A172 (cell line): ENCODE results near the gene PTGER1. TPM values are rescaled to one million over a fixed set of nuclear protein-coding genes. Genes with fewer than 3 reads are reported as not detected.

Source experiments
- DNase-seq: peaks from one replicate; pipeline ENCODE4 v3.0.0-alpha.2; 2015; ENCODE audit warnings: low spot score
- total RNA-seq: library from RNA; depleted of rRNA; stranded (reverse); fragments of >200 nt; shearing (Covaris generic); gene quantifications from 2 replicates; pipeline ENCODE4 v1.2.3, GENCODE V29; 2014

The PTGER1 gene
- total RNA-seq, 1 experiment from 2014 or later, result not detected

DNA sequence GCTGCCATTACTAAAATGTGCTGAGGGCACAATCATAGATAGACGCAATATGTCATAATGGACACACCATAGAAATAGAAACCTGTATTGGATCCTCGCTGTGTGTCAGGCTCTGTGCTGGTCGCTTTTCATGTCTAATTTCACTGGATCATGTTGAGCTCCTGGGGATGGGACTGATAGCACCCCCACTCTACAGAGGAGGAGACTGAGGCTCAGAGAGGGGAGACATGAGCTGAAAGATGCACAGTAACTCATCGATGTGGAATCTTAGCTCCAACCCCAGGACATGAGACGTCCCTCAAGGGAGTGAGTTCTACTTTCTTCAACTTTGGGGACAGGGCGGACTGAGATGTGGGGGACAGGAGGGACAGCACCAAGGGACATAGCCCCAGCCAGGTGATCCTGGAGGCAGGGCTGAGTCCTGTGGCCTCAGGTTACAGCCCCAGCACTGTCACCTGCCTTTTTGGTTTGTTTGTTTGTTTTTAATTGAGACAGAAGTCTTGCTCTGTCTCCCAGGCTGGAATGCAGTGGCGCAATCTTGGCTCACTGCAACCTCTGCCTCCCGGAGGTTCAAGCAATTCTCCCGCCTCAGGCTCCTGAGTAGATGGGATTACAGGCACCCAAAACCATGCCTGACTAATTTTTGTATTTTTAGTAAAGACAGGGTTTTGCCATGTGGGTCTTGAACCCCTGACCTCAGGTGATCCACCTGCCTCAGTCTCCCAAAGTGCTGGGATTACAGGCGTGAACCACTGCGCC, 27.4 kb upstream of the PTGER1 start:
- DNase-seq, result no peak

DNA sequence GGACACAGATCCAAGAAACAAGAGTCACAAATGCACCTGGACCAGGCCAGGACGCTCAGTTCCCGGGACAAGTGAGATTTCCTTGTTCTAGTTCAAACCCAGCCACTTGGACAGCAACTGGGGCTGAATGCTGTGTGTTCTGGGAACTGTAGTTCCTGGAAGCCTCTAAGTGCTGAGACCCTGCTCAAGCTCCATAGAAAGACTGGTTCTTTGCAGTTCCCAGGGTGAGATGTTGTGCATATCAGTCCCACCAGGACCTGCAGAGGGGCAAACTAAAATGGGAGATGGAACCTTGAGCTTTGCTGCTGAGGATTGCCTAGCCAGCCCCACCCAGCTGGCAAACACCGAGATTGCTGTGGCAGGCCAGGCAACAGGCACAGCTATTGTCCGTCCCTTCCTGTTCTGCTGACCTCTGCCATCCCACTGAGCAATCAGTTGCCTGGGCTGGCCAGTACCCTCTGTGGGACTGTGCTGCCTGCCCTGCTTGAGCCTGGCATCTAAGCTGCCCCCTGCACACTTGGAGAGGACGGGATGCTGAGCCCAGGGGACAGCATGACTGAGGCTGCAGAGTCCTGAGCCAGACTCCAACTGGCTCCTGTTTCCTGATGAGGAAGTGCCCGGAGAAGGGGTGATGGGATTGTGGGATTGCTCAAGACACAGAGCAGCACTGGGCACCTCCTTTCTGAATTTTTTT, 22.2 kb upstream of the PTGER1 start:
- DNase-seq, result no peak

DNA sequence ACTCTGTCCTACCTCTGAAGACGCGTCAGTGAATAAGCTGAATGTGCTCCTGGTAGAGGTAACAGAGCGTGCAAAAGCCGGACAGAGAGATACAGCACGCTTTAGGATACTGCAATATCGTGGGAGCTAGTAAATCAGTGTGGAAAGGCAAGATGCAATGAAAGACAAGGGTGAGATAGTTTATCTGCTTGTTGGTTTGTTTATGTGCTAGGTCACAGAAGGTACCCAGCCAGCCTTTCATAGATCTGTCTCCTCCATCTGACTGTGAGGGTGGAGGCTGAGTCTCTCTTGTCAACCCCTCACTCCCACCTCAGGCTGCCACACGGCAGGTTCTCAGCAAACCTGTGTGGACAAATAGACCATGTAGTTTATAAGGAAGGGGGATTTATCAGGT, 21.7 kb upstream of the PTGER1 start:
- no peak for DNase-seq

DNA sequence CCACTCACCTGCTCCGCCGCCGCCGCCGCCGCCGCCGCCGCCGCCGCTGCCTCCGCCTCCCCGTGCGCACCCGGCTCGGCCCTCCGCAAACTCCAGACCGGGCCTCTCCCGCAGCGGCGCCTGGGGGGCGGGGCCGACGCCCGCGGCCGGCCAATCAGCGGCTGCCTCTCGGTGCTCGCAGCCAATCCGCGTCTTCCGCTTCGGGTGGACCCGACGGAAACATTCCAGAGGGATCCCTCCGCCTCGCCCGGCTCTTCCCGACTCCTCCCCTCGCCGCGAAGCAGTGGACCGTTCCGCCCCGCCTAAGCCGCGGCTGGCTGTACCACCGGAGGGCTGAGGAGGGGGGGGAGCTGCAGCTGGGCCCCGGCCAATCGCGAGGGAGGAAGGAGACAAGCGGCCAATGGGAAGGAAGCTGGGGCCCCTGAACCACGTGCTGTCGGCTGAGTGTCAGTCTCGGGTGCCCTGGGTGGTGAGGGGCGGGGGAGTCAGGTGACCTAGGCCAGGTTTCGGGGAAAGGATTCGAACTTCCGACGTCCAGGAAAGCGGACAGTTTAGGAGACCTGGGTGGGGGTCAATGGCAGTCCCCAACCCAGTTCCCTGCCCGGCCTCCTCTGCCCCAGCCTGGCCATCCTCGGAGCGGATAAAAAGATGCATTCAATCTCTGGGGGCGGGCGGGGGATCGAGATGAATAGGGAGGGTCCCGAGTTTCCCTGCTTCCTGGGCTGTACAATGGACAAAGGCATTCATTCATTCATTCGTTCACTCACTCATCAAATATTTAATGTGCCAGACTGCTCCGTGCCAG, 21.1 kb upstream of the PTGER1 start, which contains the start of gene GIPC1:
Gene GIPC1 (minus strand): TSS at position 99 of the 805 bp plus-strand sequence. CDS start 13,151 bp downstream, outside the sequence.
- DNase-seq, result peak; percentile 97

DNA sequence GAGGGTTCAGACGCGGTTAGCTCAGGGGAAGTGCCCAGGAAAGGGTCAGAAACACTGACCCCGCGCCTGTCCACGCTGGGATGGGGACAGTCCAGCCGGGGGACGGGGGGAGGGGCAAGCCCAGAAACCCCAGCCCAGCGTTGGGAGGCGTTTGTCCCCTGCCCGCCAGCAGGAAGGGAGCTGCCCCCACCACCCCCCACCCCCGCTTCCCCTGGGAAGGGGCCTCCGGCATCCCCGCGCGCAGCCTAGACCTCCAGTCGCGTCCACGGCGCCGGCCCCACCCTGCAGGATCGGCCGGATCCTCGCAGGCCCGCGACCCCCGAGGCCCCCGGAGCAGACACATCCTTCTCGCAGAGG, 20.5 kb upstream of the PTGER1 start:
- no peak for DNase-seq

DNA sequence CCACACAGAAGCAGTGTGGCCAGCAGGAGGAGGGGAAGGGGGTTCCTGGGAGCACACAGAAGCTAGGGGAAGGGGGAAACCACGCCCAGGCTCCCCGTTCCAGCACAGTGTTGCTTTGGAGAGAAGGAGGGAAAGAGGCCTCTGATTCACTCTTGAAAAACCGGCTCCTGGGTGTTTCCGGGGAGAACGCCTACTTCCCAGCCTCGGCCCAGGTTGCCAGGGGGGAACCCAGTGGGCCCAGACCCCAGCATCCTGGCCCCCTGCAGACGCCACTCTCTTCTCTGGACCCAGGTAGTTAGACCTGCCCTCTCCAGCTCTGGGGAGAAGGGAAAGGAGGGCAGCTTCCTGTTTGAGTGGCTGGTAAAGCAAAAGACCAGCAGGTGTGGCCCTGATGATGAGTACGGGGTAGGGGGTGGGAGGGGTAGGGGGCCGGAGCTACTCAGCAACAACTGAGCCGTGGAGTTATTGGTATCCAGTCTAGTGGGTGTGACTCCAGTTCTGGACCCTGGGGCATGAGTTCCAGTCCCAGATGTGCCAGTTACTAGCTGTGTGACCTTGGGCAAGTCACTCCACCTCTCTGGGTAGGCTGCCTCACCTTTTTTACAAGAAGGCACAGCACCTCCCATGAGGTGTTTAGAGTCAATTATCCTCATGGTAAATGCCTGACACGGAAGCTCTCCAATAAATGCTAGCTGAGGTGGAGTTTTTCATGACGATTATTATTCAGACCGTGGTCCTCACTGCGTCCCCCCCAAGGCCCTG, 19.9 kb upstream of the PTGER1 start:
- DNase-seq, result no peak

DNA sequence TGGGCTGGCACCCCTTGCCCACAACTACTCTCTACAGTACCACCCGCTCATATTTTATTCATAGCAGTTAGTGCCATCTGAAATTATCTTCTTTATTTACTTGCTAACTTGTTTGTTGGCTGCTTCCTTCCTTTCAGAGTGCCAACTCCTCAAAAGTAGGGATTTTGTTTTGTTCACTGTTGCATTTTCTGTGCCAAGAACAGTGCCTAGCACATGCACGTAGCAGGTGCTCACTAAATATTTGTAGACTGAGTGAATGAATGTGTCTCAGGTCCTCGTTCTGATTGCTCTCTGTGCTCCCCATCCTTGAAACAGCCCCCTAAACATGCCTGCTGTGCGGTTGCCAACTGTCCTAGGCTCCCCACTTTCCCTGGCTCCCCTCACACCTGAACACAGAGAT, 19.3 kb upstream of the PTGER1 start:
- no peak for DNase-seq

DNA sequence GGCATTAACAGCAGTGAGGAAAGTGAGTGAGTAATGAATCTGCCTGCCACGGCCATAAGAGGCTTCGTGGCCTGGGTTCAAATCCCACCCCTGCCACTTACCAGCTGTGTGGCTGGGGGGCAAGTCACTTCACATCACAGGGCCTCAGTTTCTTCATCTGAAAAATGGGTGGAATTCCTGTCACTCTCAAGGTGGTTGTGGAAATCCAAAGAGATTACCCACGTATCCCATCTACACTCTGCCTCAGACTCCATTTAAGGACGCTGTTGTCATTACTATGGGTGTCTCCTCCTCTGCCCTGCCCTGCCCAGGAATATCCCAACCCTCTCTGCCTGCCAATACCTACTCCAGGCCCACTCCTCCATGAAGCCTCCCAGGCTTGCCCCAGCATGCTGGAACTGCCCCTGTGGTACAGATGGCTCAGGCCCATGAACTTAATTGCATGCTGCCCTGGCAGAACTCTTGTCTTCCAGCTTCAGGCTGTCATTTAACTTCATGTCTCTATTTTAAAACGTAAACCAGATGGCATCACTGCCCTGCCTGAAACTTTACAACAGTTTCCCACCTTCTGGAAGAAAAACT, 17.7 kb upstream of the PTGER1 start:
- no peak for DNase-seq

DNA sequence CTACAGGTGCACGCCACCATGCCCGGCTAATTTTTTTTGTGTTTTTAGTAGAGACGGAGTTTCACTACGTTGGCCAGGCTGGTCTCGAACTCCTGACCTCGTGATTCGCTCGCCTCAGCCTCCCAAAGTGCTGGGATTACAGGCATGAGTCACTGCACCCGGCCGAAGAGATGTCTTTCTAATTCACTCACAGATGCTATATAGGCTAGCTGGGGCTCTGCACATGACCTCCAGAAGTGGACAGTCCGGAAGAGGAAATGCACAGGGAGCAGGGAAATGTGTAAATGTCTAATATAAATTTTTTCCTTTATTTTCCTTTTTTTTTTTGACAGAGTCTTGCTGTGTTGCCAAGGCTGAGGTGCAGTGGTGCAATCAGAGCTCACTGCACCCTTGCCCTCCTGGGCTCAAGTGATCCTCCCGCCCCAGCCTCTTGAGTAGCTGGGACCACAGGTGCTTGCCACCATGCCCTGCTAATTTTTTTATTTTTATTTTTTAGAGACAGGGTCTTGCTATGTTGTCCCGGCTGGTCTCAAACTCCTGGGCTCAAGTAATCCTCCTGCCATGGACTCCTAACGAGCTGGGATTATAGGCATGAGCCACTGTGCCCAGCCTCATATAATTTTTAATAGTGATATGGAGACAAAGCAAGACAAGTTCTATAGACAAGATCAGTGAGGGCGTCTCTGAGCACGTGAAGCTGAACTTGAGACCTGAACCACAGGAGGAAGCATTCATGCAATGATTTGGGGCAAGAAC, 12.4 kb upstream of the PTGER1 start:
- DNase-seq, result no peak

DNA sequence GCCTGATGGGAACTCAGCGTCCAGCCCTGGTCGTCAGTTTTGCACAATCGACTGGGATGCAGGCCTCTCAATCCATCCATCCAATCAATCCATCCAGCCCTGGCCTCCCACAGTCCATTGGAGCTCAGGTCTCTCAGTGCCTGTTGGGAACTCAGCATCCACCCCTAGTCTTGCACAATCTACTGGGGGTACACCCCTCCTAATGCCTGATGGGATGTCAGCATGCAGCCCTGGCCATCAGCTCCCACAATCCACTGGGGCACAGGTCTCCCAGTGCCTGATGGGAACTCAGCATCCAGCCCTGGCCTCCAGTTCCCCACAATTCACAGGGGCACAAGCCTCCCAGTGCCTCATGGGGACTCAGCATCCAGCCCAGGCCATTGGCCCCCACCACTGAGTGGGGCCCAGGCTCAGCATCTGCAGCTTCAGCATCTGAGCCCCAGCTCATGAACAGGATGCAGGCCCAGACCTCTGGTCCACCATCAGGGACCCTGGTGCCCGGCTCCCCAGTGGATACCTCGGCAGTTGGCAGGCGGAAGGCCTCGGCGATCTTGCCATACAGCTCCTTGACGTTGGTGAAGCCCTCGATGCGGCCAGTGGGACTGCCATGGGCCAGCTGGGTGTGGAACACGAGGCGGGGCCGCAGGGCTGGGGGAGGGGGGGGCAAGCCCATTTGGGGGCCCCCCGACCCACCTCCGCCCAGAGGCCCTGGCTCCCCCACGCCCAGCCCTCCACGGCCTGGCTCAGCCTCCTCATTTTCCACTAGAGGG, 7.2 kb upstream of the PTGER1 start:
- no peak for DNase-seq

DNA sequence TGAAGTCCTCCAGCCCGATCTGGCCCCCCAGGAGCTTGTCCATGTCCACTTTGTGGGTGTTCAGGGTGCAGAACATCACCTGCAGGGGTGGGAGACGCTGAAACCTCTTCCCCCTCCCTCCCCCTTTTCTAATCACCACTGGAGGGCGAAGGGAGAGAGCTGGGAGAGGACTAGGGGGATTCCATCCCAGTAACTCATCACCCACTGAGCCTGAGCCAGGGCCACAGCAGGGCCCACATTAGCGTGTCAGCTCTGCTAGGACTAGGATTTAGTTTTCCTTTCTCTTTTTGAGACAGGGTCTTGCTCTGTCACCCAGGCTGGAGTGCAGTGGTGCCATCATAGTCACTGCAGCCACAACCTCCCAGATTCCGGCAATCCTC, 5.5 kb upstream of the PTGER1 start:
- no peak for DNase-seq

DNA sequence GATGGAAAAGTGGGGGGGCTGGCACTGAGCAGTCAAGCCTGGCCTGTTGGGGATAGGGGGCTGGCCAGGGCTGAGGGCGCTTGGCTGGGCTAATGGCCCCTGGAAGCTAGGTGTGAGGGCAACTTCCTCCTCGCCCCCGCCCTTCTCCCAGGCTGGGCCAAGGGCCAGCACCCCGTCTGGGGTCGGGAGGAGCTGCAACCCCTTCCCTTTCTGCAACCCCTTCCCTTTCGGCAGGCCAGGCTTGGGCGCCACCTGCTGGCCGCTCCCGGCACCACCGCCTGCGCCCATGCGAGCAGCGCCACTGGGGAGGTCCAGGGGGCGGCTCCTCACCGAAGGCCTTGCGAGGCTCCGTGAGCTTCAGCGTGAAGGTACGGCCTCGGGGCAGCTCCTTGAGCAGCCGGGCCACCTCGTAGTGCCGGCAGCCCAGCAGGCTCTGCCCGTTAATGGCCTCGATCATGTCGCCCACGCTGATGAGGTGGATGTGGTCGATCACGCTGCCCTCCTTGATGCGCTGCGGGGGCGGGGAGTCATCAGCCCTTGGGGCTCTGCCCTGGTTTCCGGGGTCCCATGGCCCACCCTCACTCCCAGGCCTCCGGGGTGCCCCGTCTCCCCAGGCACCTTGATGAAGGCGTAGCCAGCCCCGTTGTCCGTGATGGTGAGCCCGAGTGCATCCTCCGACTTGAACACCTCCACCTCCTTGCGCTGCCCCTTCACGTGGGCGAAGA, 5.0 kb upstream of the PTGER1 start:
- DNase-seq, result no peak

DNA sequence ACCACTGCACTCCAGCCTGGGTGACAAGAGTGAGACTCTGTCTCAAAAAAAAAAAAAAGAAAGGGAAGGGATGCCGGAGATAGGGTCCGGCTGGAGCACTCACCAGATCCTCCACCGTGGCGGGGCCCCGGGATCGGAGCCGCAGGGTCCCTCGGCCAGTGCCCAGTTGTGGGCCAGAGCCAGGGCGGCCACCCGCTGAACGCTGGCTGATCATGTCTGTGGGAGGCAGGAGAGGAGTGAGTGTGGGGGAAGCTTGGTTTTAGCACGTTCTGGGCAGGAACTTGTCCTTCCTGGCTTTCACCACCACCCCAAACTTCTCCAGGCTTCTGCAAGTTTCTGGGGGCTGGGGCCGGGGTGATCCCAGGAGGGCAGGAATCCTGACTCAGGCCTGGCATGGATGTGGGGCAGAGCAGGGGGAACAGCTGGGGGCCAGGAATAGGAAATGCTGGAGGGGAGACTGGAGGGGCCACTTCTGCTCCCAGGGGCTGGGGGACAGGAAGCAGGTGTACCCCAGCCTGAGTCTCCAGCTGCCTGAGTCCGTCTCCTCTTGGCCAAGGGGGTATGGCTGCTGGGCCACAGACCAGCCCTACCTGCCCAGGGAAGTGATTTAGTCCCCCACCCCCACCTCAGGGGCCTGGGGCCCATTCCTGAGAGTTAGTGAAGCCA, 4.3 kb upstream of the PTGER1 start:
- DNase-seq, result no peak

DNA sequence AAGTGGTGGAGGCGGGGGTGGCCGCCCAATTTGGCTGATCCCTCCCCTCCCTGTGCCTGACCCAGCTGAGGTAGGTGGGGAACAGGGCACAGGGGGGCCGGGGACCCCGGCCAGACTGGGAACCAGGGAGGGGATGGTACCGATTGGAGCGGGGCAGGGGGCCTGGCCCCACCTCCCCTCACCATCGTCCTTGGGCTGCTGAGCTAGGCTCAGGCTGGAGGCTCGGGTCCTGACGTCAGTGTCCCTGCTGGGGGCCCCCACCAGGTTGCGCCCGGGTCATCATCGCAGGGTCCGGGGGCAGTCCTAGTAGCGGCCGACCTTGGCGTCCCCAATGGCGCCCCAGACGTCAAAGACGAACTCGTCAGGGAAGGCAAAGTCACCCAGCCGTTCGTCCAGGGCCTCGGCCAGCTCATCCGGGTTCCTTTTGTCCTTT, 3.0 kb upstream of the PTGER1 start:
- no peak for DNase-seq

DNA sequence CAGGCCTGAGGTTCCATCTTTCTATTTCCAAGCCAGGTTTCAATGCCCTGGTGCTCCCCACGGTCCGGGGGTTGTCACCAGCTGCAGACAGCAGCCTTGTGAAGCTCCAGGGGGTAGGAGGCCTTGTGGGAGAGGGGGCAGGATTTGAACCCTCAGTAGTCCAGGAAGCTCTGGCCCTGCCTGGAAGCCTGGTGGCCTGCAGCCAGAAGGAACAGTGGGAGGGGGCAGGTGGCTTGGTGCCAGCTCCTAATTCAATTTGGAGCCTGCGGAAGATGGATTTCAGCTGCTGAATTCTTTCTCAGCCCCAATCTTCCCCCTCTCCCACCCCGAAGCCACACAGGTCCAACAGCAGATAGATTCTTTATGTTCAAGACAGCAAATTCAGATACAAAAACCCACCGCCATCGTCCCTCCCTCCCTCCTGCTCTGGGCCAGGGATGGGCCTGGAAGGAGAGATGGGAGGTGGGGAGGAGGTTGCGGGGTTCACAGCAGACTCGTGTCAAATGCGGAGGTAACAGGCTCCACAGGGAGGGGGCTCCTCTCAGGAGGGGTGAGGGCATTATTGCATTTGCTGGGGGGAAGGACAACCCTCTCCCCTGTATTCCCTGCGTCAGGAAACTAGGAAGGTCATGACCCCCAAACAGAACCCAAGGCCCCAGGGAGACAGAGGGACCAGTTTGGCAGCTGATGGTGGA, 2.4 kb upstream of the PTGER1 start:
- no peak for DNase-seq

DNA sequence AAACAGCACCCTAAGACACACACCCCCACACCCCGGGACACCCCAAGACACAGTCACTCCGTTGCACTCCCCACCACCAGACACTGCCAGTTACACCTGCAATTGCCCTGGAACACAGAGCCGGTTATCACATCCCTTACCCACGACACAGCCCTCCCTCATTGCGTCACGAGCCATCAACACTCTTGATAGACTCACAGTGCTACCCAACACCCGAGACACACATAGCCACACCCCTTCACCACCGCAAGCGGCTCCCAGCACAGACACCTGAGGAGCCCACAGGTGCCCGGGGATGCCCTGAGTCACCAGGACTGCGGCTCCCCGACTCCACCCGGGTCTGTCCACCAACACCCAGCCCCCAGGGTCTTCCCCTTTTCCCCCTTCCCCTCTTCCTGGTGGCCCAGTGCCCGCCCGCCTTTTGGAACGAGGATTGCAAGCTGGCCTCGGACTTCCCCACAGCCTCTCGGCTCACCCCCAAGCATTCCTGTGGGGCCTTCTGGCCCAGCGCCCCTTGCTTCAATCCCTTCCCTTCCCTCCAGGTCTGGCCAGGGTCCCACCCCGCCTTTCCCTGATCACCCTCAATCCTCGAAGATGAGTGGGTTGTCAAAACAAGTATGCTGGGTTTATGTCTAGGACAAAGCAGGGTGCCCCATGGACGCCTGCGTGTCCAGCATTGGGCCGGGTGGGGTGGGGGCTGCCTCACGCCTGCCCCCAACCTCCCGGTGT, 1.7 kb upstream of the PTGER1 start:
- DNase-seq, result peak; percentile 96

DNA sequence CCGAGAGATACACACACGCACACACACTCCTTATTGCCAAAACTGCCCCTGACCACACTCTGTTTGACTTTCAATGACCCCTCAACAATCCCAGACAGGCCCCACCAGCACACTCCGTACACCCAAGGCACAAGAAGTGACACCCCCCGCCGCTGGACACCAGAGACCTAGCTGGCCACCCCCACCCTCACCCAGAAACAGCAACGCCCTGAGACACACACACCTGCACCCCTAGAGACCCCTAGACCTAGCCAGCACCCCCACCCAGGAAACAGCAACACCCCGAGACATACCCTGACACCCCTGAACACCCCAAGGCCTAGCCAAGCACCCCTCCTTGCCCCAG, 1.1 kb upstream of the PTGER1 start:
- DNase-seq, result no peak

DNA sequence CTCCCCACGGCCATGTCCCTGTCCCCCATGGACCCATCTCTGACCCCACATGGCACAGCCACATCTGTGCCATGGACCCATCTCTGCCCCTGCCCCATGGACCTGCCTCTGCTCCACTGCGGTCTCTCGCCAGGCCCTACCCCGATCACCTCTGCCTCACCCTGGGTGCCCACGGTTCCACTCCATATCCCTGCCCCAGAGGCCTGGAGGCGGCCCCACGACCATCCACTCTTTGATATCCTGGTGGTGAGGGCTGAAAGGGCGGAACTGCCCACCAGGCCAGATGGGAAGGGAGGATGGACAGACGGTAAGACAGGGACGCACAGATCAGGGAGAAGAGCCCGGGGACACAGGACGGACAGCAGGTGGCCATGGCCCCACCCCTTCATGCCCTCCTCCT, 327 bp downstream of the PTGER1 start:
- no peak for DNase-seq
